Testis (tissue), 3 donors: ENCODE measurements around the gene ABCC4. TPM values are rescaled to one million over a fixed set of nuclear protein-coding genes. Genes with fewer than 3 reads are reported as not detected.
"Not testable (repeated sequence)": the region's sequence is repeated elsewhere in the genome, so short reads cannot be mapped to it uniquely, and the experiment has no call there.

Experiments
- DNase-seq: peaks from one replicate; pipeline ENCODE4 v3.0.0-alpha.2; 2019
- H3K27ac ChIP-seq, 2 donors: fragments of 200-600 bp; sonication (generic); one replicate each; pipeline ENCODE4 v1.5.1; 2019
- H3K27me3 ChIP-seq: fragments of 200-600 bp; sonication (generic); one replicate; pipeline ENCODE4 v1.5.1; 2019
- H3K36me3 ChIP-seq: fragments of 200-600 bp; sonication (generic); one replicate; pipeline ENCODE4 v1.5.1; 2017; ENCODE audit warnings: low read depth; ENCODE audit errors: missing control alignments
- H3K4me1 ChIP-seq: fragments of 200-600 bp; sonication (generic); one replicate; pipeline ENCODE4 v1.5.1; 2019
- H3K4me3 ChIP-seq, 2 donors: fragments of 200-600 bp; sonication (generic); one replicate each; pipeline ENCODE4 v1.5.1; 2017 to 2019
- H3K9me3 ChIP-seq: fragments of 200-600 bp; sonication (generic); one replicate; pipeline ENCODE4 v1.5.1; 2017
- POLR2A ChIP-seq: fragments of 450-650 bp; IDR thresholded peaks from one replicate; pipeline ENCODE4 v1.6.1; 2017; ENCODE audit warnings: antibody characterized with exemption, mild to moderate bottlenecking, moderate library complexity
- WGBS, 2 donors: methylation state at CpG; one replicate each; pipeline ENCODE4 v1.1.5; 2018; 5-methylcytosine and 5-hydroxymethylcytosine counted together
- intact Hi-C: fragments of 100-400 bp; cut with DNase I; formaldehyde crosslinking; loops from one replicate; pipeline ENCODE4 v1.15.1; 2023; ENCODE audit warnings: low total_unique reads
- polyA plus RNA-seq: library from polyadenylated mRNA; stranded (reverse); fragments of 350-450 nt; fragmentation: Illumina TruSeq; extraction: RNeasy Lipid Tissue Mini Kit (QIAGEN cat#74804); gene quantifications from one replicate; pipeline ENCODE4 v1.2.3, GENCODE V29; 2014; ENCODE audit warnings: low read depth, low replicate concordance; ENCODE audit not compliant: insufficient read depth
- total RNA-seq, 2 donors: library from RNA; depleted of rRNA; stranded (reverse); fragments of >200 nt; gene quantifications; one replicate each; pipeline ENCODE4 v1.2.3, GENCODE V29; 2016
- TF ChIP-seq, protein P1 (sequence below), 3 experiments: fragments of 450-650 bp in 2 of 3; fragments of 200-600 bp in 1 of 3; sonication (generic) in 1 of 3; IDR thresholded peaks; one replicate each; pipeline ENCODE4 v1.5.1; 2016 to 2019; ENCODE audit warnings: antibody characterized with exemption in 3 of 3, mild to moderate bottlenecking in 2 of 3, moderate library complexity in 1 of 3

Gene ABCC4
- total and polyA plus RNA-seq, 3 donors from 2014 or later = 11.0 to 23.5 (median 14.9) TPM

DNA sequence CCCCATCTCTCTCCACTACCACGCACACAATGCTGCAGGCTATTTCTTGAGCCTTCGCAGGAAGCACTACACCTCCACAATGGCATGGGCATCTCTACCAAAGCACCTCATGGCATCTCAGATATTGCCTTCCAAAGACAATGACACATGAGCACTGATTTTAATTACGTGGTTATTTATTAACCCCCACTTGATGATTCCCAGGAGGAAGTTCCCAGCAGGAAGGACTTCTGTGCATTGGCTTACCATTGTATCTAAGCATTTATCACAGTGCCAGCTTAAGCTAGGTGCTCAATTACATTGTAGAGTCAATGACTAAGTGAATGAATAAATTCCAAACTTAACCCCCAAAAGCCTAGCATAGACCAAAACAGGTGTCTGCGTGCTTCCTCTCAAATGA lies 101.4 kb downstream of the ABCC4 start:
- Histone ChIP-seq H3K36me3 (no peaks in the 10 kb centered on the region), H3K27me3 (no peaks in the 10 kb centered on the region), H3K9me3 (no peaks in the 10 kb centered on the region), H3K4me3 (no peak overlapping the region), H3K4me1 (no peaks in the 10 kb centered on the region), H3K27ac (no peak overlapping the region)
- DNase-seq = no peak
- intact Hi-C loops = loop anchor here (10.0 kb wide), 1 partner anchor 275 kb away; no protein-coding TSS in a partner anchor
- 92 to 98% methylated on average over 4 of the region's 4 CpGs for WGBS, 2 donors
- TF ChIP-seq, protein P1, sequence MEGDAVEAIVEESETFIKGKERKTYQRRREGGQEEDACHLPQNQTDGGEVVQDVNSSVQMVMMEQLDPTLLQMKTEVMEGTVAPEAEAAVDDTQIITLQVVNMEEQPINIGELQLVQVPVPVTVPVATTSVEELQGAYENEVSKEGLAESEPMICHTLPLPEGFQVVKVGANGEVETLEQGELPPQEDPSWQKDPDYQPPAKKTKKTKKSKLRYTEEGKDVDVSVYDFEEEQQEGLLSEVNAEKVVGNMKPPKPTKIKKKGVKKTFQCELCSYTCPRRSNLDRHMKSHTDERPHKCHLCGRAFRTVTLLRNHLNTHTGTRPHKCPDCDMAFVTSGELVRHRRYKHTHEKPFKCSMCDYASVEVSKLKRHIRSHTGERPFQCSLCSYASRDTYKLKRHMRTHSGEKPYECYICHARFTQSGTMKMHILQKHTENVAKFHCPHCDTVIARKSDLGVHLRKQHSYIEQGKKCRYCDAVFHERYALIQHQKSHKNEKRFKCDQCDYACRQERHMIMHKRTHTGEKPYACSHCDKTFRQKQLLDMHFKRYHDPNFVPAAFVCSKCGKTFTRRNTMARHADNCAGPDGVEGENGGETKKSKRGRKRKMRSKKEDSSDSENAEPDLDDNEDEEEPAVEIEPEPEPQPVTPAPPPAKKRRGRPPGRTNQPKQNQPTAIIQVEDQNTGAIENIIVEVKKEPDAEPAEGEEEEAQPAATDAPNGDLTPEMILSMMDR (IDR thresholded peaks at IDR 0.05) = no peak
- TF ChIP-seq POLR2A = no peak

DNA sequence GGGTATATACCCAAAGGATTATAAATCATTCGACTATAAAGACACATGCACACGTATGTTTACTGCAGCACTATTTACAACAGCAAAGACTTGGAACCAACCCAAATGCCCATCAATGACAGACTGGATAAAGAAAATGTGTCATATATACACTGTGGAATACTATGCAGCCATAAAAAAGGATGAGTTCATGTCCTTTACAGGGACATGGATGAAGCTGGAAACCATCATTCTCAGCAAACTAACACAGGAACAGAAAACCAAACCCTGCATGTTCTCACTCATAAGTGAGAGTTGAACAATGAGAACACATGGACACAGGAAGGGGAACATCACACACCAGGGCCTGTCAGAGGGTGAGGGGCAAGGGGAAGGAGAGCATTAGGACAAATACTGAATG lies 102.6 kb downstream of the ABCC4 start:
- DNase-seq, H3K27me3 ChIP-seq, H3K4me3 ChIP-seq, H3K9me3 ChIP-seq, H3K27ac ChIP-seq, H3K4me1 ChIP-seq, H3K36me3 ChIP-seq: not testable (repeated sequence)
- intact Hi-C loops = loop anchor here (10.0 kb wide), 1 partner anchor 276 kb away; no protein-coding TSS in a partner anchor
- 68 to 79% methylated on average over 2 of the region's 2 CpGs for WGBS, 2 donors

DNA sequence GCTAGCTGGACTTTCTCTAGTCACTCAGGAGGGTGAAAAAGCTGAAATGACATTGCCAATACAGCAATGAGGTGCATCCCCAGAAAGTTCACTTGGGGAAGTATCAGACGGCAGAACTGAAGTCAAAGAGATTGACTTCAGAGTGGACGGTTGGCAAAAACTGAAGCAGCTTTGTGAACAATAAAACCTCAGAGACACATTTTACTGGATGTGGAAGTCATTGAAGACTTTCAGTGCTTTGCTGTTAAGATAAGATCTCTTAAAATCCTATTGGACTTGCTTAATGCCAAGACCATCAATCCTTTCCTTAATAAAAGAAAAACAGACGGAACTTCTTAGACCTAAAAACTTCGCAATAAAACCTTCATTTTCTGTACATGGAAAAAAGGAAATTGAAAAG lies 103.7 kb downstream of the ABCC4 start:
- H3K27me3 ChIP-seq = no peaks in the 10 kb centered on the region
- H3K4me1 ChIP-seq = no peaks in the 10 kb centered on the region
- DNase-seq = no peak
- H3K9me3 ChIP-seq = no peaks in the 10 kb centered on the region
- H3K4me3 ChIP-seq = no peak overlapping the region
- no peak overlapping the region for H3K27ac ChIP-seq
- TF ChIP-seq POLR2A = no peak
- TF ChIP-seq, protein P1 (IDR thresholded peaks at IDR 0.05) = no peak
- intact Hi-C loops = loop anchor here (10.0 kb wide), 1 partner anchor 277 kb away; no protein-coding TSS in a partner anchor
- 72 to 81% methylated on average over 4 of the region's 4 CpGs for WGBS, 2 donors
- no peaks in the 10 kb centered on the region for H3K36me3 ChIP-seq

DNA sequence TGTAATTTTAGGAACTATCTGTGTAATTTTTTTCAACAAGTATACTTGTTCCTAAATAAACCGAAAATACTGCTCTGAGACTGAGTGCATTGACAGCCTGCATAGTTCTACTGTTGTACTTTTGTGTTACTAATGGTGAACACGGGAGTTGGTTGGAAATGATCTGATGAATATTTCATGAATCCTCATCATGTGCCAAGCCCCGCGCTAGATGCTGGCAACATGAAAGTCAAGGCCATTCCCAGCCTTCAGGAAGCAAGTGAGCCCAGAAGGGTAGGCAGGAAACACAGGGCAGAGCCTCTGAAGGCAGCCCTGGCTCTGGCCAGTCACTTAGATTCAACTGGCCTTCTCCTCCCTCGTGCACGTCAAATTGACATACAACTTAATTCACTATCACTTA lies 106.1 kb downstream of the ABCC4 start:
- Histone ChIP-seq H3K9me3 (no peaks in the 10 kb centered on the region), H3K4me1 (no peaks in the 10 kb centered on the region), H3K27me3 (no peaks in the 10 kb centered on the region), H3K36me3 (no peaks in the 10 kb centered on the region), H3K27ac (no peak overlapping the region), H3K4me3 (no peak overlapping the region)
- no peak for TF ChIP-seq POLR2A
- TF ChIP-seq, protein P1 (IDR thresholded peaks at IDR 0.05) = no peak
- WGBS, 2 donors = 65 to 73% methylated on average over 6 of the region's 6 CpGs
- intact Hi-C loops = loop anchor here (10.0 kb wide), 1 partner anchor 280 kb away; no protein-coding TSS in a partner anchor
- DNase-seq = peak; percentile 27

DNA sequence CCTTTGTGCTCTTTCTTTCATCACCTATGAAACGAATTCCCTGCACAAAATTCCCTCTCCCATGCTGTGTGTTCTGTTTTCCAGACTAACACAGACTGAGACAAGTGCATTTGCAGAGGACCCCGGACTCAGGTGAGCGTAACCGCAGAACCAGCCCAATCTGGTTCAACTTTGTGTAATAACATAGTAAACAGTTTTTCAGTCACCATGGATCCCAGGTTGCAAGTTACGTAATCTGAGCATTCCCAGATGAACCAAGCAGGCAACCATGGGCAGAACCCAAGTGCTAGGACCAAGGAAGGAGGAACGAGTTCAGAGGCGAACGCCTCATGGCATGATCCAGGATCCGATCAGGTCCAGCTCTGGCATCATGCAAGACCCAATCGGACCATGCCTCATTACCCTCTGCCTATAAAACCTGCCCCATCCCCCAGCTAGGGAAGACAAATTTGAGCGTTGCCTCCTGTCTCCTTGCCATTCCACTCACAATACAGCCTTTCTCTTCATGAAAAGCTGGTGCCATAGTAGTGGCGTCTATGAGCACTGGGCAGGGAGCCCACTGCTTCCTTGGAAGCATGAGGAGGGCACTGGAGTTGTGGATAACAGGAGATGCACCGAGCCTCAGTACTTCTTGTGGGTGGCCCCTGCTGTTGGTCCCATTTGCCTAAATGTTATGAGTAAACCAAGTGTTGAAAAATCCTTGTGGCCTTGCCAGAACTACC lies 107.6 kb downstream of the ABCC4 start:
- no peak overlapping the region for H3K27ac ChIP-seq
- H3K27me3 ChIP-seq = no peaks in the 10 kb centered on the region
- no peak overlapping the region for H3K4me3 ChIP-seq
- 91 to 94% methylated on average over 13 of the region's 13 CpGs for WGBS, 2 donors
- H3K4me1 ChIP-seq = no peaks in the 10 kb centered on the region
- no peak for TF ChIP-seq POLR2A
- TF ChIP-seq, protein P1 (IDR thresholded peaks at IDR 0.05) = no peak
- no peaks in the 10 kb centered on the region for H3K9me3 ChIP-seq
- H3K36me3 ChIP-seq = no peaks in the 10 kb centered on the region
- intact Hi-C loops = loop anchor here (10.0 kb wide), 1 partner anchor 281 kb away; no protein-coding TSS in a partner anchor
- DNase-seq = no peak
